Activated T-cell treated with anti-CD3 and anti-CD28 coated beads, Interleukin-2, amount 50 U/mL, for 1 hour (primary cell): ENCODE results near the gene RPTOR.
A peak's percentile ranks its signal among the peaks of the same experiment; 100 is the strongest.

Experiments
- DNase-seq: peaks from one replicate; pipeline ENCODE4 v3.0.0-alpha.2; 2020

RPTOR gene

GRCh38 chr17:80822021-80822699 is 277.5 kb downstream of the RPTOR start:
- peak; percentile 10 for DNase-seq

GRCh38 chr17:80822700-80823410 is 278.2 kb downstream of the RPTOR start:
- DNase-seq = peak; percentile 18

GRCh38 chr17:80824549-80825470 is 280.2 kb downstream of the RPTOR start:
- DNase-seq = no peak

GRCh38 chr17:80825471-80826345 is 281.1 kb downstream of the RPTOR start:
- DNase-seq = peak; percentile 10

GRCh38 chr17:80826346-80826954 is 281.8 kb downstream of the RPTOR start:
- DNase-seq = peak; percentile 4

GRCh38 chr17:80826955-80827645 is 282.5 kb downstream of the RPTOR start:
- DNase-seq = peak; percentile 16

- peak; percentile 10 for DNase-seq
Observed at GRCh38 chr17:80827646-80828643, 283.3 kb downstream of the RPTOR start.

DNA sequence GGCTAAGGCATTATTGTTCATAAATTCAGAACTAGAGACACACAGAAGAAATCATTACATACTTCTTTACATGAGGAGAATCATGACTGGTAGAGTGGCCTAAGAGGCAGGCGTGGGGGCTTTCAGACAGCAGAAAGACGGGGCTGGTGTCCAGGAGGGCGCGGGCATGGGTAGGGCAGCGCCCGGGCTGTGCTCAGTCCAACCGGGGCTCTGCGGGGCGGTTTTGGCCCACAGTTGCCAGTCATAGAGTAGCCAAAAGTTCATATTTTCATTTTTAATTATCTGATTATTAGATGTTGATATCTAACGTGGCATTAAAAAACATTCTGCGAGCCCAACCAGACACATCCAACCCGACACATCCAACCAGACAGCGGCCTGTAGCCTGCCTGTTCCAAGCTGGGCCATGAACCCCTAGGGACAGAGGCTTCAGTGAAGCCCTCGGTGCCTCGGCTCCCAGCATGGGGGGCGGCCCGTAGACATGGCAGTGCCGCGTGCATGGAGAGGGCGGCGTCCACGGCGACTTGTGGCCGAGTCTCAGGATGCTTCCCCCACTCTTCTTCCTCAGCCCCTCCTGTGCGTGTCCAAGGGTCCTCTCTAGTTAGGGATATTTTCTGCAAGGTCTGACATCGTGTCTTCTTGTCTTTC is 284.7 kb downstream of the RPTOR start:
- DNase-seq = peak; percentile 4

GRCh38 chr17:80830020-80830780 is 285.6 kb downstream of the RPTOR start:
- peak; percentile 2 for DNase-seq

DNA sequence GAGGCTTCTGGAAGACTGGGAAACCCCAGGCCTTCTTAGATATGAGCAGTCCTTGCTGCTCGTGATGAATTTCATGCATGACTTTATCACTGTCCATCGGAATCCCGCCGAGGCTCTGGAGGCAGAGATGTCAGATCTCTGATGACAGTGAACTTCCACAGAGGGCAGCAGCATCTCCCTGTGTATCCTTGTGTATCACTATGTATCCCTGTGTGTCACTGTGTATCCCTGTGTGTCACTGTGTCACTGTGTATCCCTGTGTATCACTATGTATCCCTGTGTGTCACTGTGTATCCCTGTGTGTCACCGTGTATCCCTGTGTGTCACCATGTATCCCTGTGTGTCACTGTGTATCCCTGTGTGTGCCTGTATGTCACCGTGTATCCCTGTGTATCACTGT is 286.9 kb downstream of the RPTOR start:
- DNase-seq = peak; percentile 8

- DNase-seq = no peak
Observed at GRCh38 chr17:80832266-80832676, 287.6 kb downstream of the RPTOR start.

GRCh38 chr17:80832888-80833583 is 288.4 kb downstream of the RPTOR start:
- DNase-seq = peak; percentile 76

DNA sequence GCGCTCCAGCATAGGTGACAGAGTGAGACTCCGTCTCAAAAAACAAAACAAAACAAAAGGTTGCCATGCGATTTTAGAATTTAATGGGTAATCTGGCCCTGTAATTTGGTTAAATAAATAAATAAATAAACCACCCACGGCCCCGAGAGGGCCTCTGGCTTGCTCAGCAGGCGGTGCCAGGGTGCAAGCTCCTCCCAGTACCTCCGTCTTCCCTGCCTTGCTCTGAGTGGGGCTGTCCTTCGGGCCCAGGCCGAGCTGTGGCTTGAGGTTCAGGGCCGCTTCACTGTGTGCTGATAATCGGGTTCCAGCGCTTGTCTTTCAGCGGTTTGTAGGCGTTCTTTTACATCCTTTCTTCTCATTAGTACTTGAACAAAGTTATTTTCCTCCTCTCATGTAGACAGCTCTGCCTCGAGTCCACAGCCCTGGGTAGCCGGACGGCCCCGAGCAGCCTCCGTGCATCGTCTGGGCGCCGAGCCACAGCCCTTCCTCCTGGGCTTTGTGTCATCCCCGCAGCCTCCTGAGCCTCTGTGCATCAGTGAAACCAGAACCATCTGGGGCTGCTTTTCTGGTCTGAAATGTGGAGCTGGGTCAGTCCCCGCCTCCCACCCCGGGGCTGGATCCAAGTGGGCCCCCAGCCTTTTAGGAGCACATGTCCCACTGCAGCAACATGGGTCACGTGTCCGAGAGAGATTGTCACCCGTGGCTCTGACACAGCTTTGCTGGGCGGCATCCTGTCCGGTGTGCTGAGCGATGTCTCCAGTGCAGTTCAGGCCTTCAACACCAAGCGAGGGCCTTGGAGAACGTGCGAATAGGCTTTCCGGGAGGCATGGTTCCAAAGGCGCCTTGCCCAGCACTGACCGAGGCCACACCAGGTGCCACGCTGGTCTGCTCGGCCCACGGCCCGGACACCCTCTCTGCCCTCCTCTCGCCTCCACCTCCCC is 289.6 kb downstream of the RPTOR start:
- DNase-seq = no peak

DNA sequence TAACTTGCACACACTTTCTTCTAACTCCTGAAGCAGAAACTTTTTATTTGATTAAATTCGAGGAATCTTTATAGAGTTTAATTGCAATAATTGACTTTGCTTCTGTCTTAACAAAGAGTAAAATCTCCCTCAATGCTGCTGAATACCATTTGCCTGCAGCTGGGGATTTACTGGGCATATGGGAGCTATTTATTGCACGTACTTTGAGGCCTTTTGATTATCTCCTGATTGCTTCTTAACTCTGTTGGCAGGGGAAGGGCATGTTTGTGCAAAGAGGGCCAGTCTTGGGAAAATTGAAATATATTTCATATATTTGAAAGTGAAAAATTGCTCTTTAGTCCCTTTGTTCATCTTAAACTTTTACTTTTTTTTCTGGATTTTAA is 290.2 kb downstream of the RPTOR start:
- DNase-seq = no peak

DNA sequence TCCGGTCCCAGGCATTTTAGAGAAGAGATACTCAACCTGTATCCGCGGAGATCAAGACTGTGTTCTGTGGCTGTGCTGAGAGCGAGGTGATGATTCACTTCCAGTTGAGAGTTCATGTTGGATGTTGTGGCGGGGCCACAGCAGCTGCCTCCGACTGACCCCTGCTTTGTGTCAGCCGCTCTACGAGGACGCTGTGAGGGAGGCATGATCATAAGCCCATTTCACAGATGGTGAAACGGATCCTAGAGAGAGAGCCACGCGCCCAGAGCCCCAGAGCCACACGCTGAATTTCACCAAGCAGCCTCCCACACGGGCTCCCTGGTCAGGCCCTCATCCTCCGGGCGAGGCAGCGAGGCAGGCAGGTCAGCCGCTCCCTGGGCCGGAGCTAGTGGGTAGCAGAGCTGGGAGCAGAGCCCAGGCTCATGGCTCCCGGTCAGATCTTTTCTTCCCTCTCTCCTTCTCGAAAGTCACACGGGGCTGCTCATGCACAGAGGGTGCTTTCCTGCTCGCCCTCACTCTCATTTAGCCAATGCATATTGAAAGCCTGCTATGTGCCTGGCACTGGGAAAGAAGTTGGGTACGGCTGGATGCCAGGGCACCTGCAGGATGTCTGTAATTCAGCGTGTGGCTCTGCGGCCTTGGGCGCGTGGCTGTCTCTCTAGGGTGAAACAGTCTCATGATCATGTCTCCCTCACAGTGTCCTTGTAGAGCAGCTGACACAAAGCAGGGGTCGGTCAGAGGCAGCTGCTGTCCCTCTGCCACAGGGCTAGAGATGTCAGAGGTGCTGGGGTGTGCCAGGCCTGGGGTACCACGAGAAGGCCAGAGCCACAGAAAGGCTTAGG is 291.4 kb downstream of the RPTOR start:
- DNase-seq = no peak

GRCh38 chr17:80836658-80836965 is 292.0 kb downstream of the RPTOR start:
- no peak for DNase-seq
